Stomach (tissue), 4 donors: ENCODE data around the gene TMC5.

ENCODE experiments used
- CTCF ChIP-seq, 7 experiments: fragments of 450-650 bp in 4 of 7; fragments of 200-600 bp in 3 of 7; sonication (generic) in 3 of 7; IDR thresholded peaks; one replicate each; pipeline ENCODE4 v1.5.1; 2016 to 2019; ENCODE audit warnings: antibody characterized with exemption in 7 of 7, control low read depth in 2 of 7, mild to moderate bottlenecking in 1 of 7
- POLR2A ChIP-seq, 4 donors: fragments of 450-650 bp; IDR thresholded peaks; one replicate each; pipeline ENCODE4 v1.6.1; 2016; ENCODE audit warnings: antibody characterized with exemption in 4 of 4, control low read depth in 2 of 4, mild to moderate bottlenecking in 1 of 4, moderate library complexity in 1 of 4
- POLR2AphosphoS5 ChIP-seq, 3 donors: sonication (generic); formaldehyde crosslinking; IDR thresholded peaks; one replicate each; pipeline ENCODE4 v1.6.1; 2016; ENCODE audit warnings: antibody characterized with exemption in 3 of 3

GRCh38 chr16:19512297-19512696, 94.6 kb downstream of the TMC5 start:
- no peak for TF ChIP-seq CTCF (IDR thresholded peaks at IDR 0.05)
- TF ChIP-seq POLR2A (IDR thresholded peaks at IDR 0.05), result no peak
- TF ChIP-seq POLR2AphosphoS5 (IDR thresholded peaks at IDR 0.05), result no peak
